ENCODE results near the gene HAPLN2. TPM values are rescaled to one million over a fixed set of nuclear protein-coding genes. Genes with fewer than 3 reads are reported as not detected.

The HAPLN2 gene
- total and polyA plus RNA-seq, 8 donors: 0.38 to 0.46 TPM; not detected in 6

GRCh38 chr1:156662005-156662799 lies 43.0 kb downstream of the HAPLN2 start:
- H3K9me3 ChIP-seq: no peaks in the 10 kb centered on the region
- peak overlapping the region in 2 of 4 donors; percentile 40 to 62 for H3K27ac ChIP-seq
- intact Hi-C loops (cut with DNase I): no loop called here
- WGBS, 2 donors: 58 to 67% methylated on average over 12 of the region's 12 CpGs
- H3K27me3 ChIP-seq: no peaks in the 10 kb centered on the region
- no peaks in the 10 kb centered on the region for H3K36me3 ChIP-seq
- FAIRE-seq (no peak), DNase-seq (peak in 1 of 6 donors; percentile 3), ATAC-seq (no peak)
- TF ChIP-seq CTCF (IDR thresholded peaks at IDR 0.05): no peak
- no peak overlapping the region for H3K4me3 ChIP-seq
- H3K4me1 ChIP-seq: peaks cover 5 to 22% (median 8%) of the 10 kb centered on the region in 3 donors

GRCh38 chr1:156662800-156663055 lies 43.5 kb downstream of the HAPLN2 start:
- TF ChIP-seq CTCF (IDR thresholded peaks at IDR 0.05): no peak
- Histone ChIP-seq H3K9me3 (no peaks in the 10 kb centered on the region), H3K36me3 (no peaks in the 10 kb centered on the region), H3K4me1 (peaks cover 5 to 16% (median 6%) of the 10 kb centered on the region in 3 donors), H3K27ac (peak overlapping the region in 1 of 4 donors; percentile 62), H3K27me3 (no peaks in the 10 kb centered on the region), H3K4me3 (no peak overlapping the region)
- 82 to 93% methylated on average over 5 of the region's 5 CpGs for WGBS, 2 donors
- DNase-seq (no peak), ATAC-seq (no peak), FAIRE-seq (no peak)
- intact Hi-C loops (cut with DNase I): no loop called here

- TF ChIP-seq CTCF (IDR thresholded peaks at IDR 0.05): no peak
- no peak overlapping the region for H3K4me3 ChIP-seq
- ATAC-seq: no peak
- DNase-seq: no peak
- no peak for FAIRE-seq
- H3K36me3 ChIP-seq: no peaks in the 10 kb centered on the region
- no peaks in the 10 kb centered on the region for H3K9me3 ChIP-seq
- no peak overlapping the region for H3K27ac ChIP-seq
- intact Hi-C loops (cut with DNase I): no loop called here
- H3K4me1 ChIP-seq: peaks cover 5 to 16% (median 6%) of the 10 kb centered on the region in 3 donors
- WGBS, 2 donors: 35 to 54% methylated on average over 5 of the region's 5 CpGs
- H3K27me3 ChIP-seq: no peaks in the 10 kb centered on the region
Observed at GRCh38 chr1:156663178-156663577, 44.0 kb downstream of the HAPLN2 start.

- H3K27me3 ChIP-seq: no peaks in the 10 kb centered on the region
- H3K4me1 ChIP-seq: peaks cover 5 to 16% (median 6%) of the 10 kb centered on the region in 3 donors
- WGBS, 2 donors: 44 to 61% methylated on average over 5 of the region's 5 CpGs
- H3K9me3 ChIP-seq: no peaks in the 10 kb centered on the region
- no peak for TF ChIP-seq CTCF (IDR thresholded peaks at IDR 0.05)
- no peak for FAIRE-seq
- no peak overlapping the region for H3K4me3 ChIP-seq
- H3K36me3 ChIP-seq: no peaks in the 10 kb centered on the region
- no peak for DNase-seq
- intact Hi-C loops (cut with DNase I): no loop called here
- no peak overlapping the region for H3K27ac ChIP-seq
- ATAC-seq: no peak
Observed at GRCh38 chr1:156664046-156664766, 45.0 kb downstream of the HAPLN2 start.
